CD1c-positive myeloid dendritic cell (primary cell): Measurements from ENCODE around the gene FNDC3B.
A peak's percentile ranks its signal among the peaks of the same experiment; 100 is the strongest.

Experiments
- DNase-seq: peaks from one replicate; pipeline ENCODE4 v3.0.0-alpha.2; 2016; ENCODE audit errors: extremely low spot score

FNDC3B gene

GRCh38 chr3:172448661-172449465, 409.5 kb downstream of the FNDC3B start:
- no peak for DNase-seq

GRCh38 chr3:172449466-172450149, 410.2 kb downstream of the FNDC3B start:
- peak; percentile 16 for DNase-seq
